Midbrain (tissue), 1 donor: ENCODE data around the gene GSN.

Experiments used
- DNase-seq: peaks from one replicate; lab custom pipeline; 2025; lab: John Stamatoyannopoulos, UW

GSN gene

DNA sequence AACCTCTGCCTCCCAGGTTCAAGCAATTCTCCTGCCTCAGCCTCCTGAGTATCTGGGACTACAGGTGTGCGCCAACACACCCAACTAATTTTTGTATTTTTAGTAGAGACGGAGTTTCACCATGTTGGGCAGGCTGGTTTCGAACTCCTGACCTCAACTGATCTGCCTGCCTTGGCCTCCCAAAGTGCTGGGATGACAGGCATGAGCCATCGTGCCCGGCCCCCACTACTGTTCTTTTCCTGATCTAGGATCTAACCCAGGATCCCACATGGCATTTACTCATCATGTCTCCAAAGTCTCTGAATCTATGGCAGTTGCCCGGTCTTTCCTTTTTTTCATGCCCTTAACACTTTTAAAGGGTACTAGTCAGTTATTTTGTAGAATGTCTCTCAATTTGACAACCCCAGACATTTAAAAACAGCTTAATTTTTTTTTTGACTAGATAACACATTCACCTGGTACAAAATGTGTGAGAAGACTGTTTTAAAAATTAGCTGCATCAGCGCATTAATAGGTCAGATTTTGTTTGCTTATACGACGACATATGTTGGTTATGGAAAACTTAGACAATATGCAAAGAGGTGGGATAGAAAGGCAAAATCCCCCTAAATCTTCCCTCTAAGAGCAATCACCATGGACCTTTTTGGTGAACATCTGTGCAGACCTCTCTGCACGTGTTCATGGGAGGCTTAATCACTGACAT lies 55.6 kb downstream of the GSN start:
- DNase-seq = no peak

DNA sequence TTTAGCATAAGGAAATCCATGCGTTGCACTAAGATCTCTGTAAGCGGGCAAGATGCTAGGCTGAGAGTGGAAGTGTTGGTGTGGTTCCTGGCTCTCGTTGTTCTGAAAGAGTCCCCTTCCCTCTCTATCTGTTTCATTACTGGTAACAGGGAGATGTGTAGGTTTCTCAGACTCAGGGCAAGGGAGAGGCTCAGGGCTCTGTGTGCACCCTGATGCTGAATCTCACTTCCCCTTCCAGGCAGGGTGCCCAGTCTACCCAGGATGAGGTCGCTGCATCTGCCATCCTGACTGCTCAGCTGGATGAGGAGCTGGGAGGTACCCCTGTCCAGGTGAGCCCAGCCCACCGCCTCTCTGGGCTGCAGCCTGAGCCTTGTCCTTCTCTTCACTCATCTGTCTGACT lies 56.4 kb downstream of the GSN start:
- DNase-seq = no peak

DNA sequence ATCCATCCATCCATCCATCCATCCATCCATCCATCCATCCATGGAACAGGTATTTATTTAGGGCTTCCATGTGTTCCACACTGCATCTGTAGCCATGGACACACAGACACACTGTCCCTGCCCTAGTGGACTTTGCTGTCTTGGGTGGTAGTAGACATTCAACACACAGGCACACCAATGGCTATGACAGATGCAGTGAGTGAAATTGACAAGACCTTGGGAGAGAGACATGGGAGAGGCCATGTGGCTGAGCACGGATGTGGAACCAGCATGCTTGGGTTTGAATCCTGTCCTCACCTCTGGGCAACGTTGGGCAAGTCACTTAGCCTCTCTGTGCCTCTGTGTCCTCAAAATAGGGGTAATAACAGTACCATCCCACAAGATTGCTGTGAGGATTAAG lies 56.8 kb downstream of the GSN start:
- no peak for DNase-seq

DNA sequence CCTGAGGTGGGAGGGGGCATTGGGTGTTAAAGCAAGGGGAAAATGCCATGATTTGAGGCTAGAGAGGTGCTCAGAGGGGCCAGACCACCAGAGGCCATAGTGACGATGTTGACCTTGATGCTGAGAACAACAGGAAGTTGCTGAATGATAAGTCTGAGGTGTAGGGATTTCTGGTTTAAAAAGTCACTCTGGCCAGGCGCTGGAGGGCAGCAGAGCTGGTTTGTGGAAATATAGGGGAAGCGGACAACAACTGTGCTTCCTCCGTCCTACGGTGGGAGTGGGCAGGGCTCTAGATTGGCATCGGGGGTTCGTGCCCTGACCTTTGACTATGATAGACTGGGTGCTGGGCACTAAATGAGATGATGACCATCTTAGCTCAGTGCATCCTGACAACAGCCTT lies 57.4 kb downstream of the GSN start:
- no peak for DNase-seq

DNA sequence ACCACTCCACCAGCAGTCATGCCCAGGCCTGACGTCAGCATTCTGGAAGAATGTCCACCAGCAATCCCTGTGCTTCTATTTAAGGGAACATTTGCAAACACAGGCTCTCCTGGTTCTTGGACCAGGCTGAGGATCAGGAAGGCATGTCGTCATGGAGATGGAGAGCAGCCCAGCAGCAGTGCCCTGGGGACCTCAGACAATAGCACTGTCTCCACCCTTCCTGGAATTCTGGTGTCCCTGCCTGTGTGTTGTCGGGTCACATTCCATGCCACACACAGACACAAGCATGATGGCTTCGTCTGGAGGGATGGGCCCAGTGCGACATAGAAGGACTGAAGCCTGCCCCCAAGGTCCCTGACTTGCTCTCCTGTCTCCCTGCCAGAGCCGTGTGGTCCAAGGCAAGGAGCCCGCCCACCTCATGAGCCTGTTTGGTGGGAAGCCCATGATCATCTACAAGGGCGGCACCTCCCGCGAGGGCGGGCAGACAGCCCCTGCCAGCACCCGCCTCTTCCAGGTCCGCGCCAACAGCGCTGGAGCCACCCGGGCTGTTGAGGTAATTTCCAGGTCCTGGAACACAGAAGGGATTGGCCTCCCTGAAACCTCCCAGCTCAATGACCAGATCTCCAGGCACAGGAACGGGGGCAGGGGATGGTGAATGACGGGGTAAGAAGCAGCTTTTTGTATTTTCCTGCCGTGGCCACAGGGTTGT lies 58.3 kb downstream of the GSN start:
- peak; percentile 52 for DNase-seq

DNA sequence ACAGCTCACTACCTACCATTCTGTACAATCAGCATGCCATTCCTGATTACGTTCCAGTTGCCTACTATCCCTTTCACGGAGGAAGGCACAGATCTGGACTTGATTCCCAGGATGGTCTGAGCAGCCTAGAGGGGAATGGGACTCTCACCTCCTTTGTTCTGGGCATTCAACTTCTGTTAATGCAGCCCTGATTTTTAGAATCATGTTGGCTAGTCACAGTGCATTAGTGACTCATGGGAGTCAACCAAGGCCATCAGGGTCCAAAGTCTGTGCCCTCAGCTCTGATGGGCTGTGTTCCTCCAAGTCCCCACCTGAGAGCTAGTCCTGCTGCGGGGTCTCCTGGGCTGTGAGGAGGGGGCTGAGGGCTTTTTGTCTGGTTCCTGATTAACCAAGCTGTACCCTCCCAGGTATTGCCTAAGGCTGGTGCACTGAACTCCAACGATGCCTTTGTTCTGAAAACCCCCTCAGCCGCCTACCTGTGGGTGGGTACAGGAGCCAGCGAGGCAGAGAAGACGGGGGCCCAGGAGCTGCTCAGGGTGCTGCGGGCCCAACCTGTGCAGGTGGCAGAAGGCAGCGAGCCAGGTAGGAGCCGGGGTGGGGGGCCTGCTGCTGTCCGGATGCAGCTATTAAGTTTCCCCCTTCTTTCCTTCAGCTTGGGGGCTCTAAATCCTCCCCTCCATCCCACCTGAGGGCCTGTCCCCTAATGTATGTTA lies 59.1 kb downstream of the GSN start:
- no peak for DNase-seq

DNA sequence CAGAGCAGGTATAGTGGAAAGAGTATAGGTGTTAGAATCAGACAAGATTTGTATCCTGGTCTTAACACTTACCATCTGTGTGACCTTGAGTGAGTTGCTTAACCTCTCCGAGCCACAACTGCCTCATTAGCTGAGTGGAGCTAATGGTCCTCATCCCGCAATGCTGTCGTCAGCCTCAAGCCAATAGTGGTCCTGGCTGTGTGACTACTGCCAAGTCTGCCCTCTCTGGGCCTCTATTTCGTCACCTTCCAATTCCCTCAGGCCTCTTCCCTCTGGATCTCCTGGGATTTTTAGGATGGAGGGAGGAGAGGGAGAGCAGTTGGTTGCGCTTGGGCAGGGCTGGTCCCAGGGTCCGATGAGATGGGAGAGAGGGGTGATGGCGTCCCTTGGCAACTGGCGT lies 60.5 kb downstream of the GSN start:
- DNase-seq = no peak

DNA sequence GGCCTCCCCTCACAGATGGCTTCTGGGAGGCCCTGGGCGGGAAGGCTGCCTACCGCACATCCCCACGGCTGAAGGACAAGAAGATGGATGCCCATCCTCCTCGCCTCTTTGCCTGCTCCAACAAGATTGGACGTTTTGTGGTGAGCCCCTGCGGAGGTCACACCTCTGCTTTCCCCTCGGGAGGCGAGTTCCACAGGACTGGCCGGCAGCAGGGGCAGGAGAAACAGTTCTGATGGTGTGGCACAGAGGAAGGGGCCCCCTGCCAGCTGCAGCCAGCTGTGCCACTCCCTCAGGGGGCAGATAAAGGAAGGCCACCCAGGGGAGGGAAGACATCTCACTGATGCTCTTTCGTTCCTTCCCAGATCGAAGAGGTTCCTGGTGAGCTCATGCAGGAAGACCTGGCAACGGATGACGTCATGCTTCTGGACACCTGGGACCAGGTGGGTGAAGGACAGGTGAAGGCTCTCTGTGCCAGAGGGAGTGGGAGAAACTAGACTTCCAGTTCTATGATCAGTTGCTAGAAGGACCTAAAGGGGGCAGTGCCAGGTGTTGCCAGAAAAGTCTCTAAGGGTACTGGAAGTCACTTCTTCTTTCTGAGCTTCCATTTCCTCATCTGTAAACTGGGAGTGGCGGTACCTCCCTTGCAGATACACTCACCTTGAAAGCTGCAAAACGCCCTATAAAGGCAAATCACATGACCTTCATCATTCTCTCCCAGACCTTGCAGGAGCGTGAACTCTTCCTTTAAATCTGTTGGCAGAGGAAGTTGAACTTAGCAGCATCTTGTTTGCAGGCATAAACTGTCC lies 61.1 kb downstream of the GSN start:
- no peak for DNase-seq

DNA sequence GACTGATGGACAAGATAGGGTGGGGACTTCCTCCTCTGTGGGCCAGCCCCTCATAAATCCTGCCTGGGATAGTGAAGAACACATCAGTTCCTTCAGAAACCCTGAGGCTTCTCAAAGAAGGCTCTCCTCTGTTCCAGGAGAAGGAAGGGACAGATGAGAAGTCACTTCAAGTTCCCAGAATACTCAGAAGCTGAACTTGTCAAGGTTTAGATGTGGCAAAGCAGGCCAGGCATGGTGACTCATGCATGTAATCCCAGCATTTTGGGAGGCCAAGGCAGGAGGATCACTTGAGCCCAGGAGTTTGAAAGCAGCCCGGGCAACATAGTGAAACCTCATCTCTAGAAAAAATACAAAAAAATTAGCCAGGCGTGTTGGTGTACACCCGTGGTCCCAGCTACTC lies 63.6 kb downstream of the GSN start:
- no peak for DNase-seq

DNA sequence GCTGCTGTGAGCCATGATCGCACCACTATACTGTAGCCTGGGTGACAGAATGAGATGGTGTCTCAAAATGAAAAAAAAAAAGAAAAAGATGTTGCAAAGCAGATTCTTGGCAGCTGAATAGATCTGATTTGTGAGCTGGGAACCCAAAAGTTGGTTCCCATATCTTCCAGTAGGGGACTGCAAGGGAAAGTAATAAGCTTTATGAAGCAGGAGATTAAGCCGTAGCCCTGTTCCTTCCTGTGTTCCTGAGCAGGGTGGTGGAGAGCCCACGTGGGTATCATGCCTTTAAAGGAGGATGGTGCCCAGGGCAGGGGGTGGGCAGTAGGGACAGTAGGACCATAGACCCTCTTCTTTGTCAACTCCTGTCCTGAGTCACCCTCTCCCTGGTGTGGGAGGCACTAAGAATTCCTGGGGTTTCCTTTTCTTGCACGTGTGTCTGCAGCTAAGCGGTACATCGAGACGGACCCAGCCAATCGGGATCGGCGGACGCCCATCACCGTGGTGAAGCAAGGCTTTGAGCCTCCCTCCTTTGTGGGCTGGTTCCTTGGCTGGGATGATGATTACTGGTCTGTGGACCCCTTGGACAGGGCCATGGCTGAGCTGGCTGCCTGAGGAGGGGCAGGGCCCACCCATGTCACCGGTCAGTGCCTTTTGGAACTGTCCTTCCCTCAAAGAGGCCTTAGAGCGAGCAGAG lies 64.2 kb downstream of the GSN start:
- no peak for DNase-seq

DNA sequence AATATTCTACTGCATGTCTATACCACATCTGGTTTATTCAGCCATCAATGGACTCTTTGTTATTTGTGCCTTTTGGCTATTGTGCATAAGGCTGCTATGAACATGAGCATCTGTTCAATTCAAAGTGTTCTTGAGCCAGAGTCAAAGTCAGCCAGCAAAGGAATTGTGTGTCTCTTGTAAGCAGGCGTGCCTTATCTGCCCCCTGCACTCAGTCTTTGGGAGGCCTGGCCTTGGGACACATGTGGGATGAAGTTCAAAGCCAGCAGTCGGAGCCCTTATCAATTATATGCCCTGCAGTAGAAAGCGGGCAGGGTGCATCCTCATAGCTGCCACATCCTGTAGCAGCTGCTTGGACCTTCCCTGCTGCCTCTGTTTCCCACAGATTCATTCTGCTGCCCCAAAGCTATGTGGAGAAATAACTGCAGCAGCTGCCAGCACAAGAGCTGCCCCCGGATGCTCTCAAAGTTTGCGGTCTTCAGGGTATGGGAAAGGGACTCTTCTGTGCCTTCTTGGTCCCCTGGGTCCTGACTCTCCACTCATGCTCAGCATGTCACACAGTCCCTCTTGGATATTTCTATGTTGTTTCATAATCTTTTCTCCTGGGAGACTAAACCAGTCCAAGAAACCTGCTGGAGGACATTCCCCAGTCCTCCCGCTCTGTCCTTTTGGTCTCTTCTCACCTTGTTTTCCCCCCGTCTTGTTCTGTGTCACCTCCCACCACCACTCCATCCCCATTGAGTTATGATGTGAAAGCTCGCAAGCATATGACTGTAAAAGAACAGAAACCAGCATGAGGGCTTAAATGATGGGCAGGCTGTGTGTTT lies 66.2 kb downstream of the GSN start:
- DNase-seq = no peak

DNA sequence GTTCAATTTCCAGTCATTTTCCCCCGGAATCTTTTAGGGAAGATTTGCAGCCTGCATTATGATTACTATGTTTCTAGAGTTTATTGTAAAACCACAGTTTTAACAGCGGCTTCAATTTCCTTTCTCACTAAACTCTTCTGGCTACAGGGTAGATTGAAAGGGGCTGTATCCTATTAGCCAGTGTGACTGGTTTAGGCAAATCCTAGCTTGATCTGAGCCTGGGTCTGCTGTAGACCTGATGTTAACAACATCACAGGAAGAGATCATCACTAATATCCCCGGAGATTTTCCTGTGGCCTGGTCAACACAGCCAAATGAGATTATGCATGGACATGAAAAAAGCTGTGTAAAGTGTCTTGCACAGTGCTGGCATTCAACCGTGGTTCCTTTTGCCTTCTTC lies 68.7 kb downstream of the GSN start:
- DNase-seq = no peak

DNA sequence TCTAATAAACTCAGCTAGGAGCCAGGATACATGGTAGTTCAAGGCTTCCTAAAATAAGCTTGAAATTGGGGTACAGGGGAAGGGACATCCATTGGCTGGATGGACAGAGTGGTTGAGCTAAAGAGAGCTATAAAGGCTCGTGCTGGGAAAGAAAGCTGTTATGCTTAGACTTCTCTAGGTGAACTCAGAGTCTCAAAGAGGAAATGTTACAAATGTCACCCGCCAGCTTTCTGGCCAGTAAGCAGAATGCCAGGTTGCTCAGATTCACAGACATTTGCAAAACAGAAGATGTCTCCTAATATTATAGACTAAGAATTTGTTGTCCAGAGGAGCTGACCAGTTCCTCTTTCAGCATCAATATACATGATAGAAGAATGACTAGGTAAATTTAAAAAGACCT lies 71.5 kb downstream of the GSN start:
- DNase-seq = no peak

DNA sequence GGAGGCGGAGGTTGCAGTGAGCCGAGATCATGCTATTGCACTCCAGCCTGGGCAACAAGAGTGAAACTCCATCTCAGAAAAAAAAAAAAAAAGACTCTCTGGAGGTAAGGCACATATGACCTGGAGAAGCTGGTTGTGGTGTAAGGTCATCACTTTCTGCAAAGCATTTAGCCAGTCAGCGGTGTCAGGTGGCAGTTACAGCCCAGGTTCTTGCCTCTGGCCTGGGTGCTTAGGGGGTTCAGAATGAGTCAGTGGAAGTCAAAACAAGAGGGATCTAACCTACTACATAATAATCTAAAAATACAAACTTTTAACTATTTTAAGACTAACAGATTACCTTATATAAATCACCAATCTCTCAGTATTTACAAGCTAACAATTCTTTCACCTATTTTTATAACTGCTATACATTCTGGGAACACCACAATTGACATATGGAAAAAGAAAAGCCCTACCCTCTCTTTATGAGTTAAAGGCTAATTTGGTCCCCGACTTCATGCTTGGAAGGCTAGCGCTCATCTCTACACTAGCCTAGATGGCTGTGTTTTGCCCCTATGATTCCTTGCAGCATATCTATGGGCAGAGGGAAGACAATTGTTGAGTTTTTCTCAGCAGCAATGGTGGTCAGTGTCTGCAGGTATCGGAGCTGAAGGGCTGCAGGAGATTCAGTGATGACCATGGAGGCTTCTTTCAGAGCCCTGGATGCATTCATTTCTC lies 72.9 kb downstream of the GSN start:
- DNase-seq = no peak

DNA sequence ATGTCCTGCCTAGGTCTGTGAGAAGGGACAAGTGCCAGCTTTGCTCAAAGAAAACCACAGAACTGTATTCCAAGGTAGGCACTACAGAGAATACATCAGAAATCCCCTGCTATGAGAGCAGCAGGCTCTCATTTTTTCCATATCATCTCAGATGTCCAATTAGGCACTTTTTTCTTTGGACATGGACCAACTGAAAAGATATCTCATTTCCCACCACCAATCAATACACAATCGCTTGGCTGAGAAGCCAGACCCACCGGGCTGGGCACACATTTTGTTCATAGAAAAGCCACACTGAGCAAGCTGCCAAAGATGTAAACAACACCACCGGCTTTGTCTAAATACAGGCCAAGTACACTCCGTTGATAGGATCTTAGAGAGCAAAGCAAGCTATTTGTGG lies 76.2 kb downstream of the GSN start:
- DNase-seq = no peak

DNA sequence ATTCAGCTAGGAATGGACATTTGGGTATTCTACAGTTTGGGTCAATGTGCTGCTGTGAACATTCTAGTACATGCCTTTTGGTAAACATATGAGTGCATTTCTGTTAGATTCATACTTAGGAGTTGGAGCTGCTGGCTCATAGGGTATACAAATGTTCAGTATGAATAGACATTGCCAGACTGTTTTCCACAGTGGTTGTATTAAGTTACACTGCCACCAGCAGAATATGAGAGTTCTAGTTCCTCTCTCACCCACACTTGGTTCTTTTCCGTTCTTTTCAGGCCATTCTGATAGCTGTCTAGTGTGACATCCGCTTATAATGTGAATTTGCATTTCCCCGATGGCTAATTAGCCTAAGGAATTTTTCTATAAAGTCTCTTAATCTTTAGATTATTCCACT lies 77.1 kb downstream of the GSN start:
- no peak for DNase-seq

DNA sequence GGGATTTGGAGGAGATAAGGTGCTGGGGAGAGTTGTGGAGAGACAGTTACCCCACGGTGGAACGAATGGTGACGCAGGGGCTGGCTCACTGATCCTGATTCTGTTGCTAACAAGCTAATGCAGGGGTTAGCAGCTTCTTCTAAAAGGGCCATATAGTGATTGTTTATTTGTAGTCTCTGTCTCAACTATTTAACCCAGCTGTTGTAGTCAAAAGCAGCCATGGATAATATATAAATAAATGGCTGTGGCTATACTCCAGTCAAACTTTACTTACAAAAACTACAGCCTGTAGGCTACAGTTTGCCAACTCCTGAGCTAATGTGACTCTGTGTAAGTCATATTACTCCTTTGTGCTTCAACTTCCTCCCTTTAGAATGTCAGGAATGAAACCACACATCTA lies 80.3 kb downstream of the GSN start:
- no peak for DNase-seq

DNA sequence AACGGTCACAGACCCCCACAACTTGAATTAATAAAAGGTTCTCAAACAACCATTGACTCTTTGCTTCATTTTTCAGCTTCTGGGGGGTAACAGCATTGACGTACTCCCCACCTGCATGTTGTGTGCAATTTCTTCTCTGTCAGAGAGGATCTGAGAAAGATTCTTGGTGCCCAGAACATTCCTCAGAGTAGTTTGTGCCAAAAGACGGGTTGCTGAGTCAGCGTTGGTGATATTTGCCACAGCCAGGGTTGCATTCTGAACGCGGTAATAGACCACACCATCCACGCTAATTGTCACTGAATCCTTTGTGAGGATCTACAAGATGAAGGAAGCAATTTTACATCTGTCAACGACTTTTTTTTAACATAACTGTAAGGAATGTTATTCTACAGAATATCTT lies 81.0 kb downstream of the GSN start:
- no peak for DNase-seq

DNA sequence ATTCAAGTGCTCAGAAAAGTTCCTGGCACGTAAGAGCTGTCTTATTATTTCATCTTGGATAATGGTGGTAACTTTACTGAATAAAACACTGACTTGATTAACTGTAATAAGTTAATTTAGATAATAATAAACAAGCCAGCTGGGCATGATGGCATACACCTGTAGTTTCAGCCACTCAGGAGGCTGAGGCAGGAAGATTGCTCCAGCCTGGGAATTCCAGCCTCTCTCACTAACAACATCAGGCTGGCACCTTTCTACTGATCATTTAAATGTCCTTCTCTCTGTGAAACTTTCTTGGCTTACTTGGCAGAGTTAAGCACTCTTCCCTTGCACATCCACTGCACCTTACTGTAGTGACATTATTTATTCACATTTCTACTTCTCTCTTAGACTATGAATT lies 82.1 kb downstream of the GSN start:
- DNase-seq = no peak

DNA sequence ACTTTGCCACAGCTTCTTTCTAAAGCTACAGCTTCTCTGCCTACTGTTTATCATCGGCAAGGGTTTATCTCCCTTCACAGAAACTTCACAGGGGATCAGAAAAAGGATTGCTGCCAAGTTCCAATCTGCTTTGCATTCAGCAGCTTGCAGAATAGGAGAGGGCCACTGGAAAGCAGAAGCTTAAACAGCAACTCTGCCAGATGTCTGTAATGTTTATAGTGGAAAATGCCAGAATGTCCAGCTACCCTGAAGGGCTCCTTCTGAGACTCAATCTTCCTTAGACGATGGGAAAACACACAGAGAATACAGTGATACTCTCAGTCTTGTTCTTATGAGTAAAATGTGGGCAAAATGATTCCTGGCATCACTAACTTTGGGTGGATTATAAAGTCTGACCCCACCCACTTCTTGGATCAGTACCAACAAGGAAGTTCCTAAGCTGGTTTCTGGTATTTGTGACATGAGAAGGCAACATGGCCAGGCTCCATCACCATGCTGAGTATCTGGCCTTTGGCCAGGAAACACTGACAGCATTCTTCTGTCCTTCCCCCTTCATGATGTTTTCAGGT lies 83.1 kb downstream of the GSN start:
- peak; percentile 70 for DNase-seq
